HL-60 (cell line): ENCODE results near the gene ALPI.

Experiments
- POLR2AphosphoS5 ChIP-seq: IDR thresholded peaks from 2 replicates; pipeline ENCODE4 v1.6.1; 2012; ENCODE audit warnings: low read depth
- TF ChIP-seq, protein P1 (sequence below): IDR thresholded peaks from 2 replicates; pipeline ENCODE4 v1.6.1; 2012; ENCODE audit warnings: low read depth; ENCODE audit not compliant: insufficient replicate concordance
- TF ChIP-seq, protein P2 (sequence below): IDR thresholded peaks from one replicate; pipeline ENCODE4 v1.5.1; 2011; ENCODE audit warnings: low read length, control low read depth, inconsistent platforms; ENCODE audit not compliant: insufficient read depth

DNA sequence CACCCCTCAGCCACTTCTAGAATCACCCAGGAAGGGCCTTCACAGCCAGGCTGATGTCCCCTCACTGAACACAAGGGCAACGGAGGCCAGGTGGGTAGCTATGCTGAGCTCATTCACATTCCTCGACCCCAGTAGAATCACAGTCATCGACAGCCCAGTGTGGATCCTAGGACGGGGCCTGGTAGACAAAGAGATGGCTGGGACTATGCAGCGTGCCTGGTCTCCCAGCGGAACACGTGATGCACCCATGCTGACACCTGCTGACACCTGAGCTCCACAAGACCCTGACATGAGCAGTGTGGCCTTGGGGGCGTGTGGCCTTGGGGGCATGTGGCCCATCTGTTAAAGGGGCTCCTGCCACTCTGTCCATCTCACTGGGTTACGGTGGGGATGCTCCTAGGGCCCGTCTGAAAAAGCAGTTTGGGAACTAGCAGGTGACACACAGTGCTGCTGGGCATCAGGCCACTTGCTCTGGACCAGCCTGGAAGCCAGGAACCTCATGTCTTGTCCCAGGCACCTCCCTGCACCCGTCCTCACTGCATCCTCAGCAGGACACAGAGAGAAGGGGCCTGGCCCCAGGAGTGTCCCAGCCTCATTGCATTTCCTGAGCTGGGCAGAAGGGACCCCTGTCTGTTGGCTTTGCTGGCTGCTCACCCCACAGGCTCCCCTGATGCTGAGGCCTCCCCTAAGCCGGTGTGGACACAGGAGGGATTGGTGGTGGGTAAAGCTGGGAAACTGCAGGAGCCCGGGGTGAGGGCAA is 22.0 kb downstream of the ALPI start:
- TF ChIP-seq, protein P1, sequence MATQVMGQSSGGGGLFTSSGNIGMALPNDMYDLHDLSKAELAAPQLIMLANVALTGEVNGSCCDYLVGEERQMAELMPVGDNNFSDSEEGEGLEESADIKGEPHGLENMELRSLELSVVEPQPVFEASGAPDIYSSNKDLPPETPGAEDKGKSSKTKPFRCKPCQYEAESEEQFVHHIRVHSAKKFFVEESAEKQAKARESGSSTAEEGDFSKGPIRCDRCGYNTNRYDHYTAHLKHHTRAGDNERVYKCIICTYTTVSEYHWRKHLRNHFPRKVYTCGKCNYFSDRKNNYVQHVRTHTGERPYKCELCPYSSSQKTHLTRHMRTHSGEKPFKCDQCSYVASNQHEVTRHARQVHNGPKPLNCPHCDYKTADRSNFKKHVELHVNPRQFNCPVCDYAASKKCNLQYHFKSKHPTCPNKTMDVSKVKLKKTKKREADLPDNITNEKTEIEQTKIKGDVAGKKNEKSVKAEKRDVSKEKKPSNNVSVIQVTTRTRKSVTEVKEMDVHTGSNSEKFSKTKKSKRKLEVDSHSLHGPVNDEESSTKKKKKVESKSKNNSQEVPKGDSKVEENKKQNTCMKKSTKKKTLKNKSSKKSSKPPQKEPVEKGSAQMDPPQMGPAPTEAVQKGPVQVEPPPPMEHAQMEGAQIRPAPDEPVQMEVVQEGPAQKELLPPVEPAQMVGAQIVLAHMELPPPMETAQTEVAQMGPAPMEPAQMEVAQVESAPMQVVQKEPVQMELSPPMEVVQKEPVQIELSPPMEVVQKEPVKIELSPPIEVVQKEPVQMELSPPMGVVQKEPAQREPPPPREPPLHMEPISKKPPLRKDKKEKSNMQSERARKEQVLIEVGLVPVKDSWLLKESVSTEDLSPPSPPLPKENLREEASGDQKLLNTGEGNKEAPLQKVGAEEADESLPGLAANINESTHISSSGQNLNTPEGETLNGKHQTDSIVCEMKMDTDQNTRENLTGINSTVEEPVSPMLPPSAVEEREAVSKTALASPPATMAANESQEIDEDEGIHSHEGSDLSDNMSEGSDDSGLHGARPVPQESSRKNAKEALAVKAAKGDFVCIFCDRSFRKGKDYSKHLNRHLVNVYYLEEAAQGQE = no peak
- no peak for TF ChIP-seq POLR2AphosphoS5
- TF ChIP-seq, protein P2, sequence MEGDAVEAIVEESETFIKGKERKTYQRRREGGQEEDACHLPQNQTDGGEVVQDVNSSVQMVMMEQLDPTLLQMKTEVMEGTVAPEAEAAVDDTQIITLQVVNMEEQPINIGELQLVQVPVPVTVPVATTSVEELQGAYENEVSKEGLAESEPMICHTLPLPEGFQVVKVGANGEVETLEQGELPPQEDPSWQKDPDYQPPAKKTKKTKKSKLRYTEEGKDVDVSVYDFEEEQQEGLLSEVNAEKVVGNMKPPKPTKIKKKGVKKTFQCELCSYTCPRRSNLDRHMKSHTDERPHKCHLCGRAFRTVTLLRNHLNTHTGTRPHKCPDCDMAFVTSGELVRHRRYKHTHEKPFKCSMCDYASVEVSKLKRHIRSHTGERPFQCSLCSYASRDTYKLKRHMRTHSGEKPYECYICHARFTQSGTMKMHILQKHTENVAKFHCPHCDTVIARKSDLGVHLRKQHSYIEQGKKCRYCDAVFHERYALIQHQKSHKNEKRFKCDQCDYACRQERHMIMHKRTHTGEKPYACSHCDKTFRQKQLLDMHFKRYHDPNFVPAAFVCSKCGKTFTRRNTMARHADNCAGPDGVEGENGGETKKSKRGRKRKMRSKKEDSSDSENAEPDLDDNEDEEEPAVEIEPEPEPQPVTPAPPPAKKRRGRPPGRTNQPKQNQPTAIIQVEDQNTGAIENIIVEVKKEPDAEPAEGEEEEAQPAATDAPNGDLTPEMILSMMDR = no peak
